H1 (cell line): ENCODE results near the gene ARAP2.

Experiments used
- ATF2 ChIP-seq: IDR thresholded peaks from 2 replicates; pipeline ENCODE4 v1.6.1; 2012; ENCODE audit warnings: low read length, inconsistent platforms
- CTCF ChIP-seq, 3 experiments: IDR thresholded peaks; 1 replicate in 2 of 3; 2 replicates in 1 of 3; pipeline versions ENCODE4 v1.5.1 to v1.6.1; 2011; ENCODE audit warnings: low read length in 3 of 3, mild to moderate bottlenecking in 3 of 3, inconsistent platforms in 2 of 3, low read depth in 1 of 3, moderate library complexity in 1 of 3; ENCODE audit not compliant: insufficient read depth in 1 of 3; ENCODE audit errors: control extremely low read depth in 1 of 3
- RAD21 ChIP-seq, 2 experiments: IDR thresholded peaks in 1 of 2; conservative IDR thresholded peaks in 1 of 2; 2 replicates each; pipeline ENCODE4 v1.6.1; 2011; ENCODE audit warnings: low read depth in 2 of 2, low read length in 2 of 2, improper control_type of control experiment in 1 of 2, inconsistent platforms in 1 of 2, mild to moderate bottlenecking in 1 of 2, moderate library complexity in 1 of 2
- SIN3A ChIP-seq, 2 experiments: IDR thresholded peaks in 1 of 2; conservative IDR thresholded peaks in 1 of 2; 2 replicates each; pipeline ENCODE4 v1.6.1; 2011 to 2012; ENCODE audit warnings: low read length in 2 of 2, improper control_type of control experiment in 1 of 2, low read depth in 1 of 2, mild to moderate bottlenecking in 1 of 2
- SP1 ChIP-seq: IDR thresholded peaks from 2 replicates; pipeline ENCODE4 v1.6.1; 2011; ENCODE audit warnings: low read depth, low read length
- SP4 ChIP-seq: IDR thresholded peaks from 2 replicates; pipeline ENCODE4 v1.6.1; 2012; ENCODE audit warnings: low read length, inconsistent platforms
- TAF1 ChIP-seq: IDR thresholded peaks from 2 replicates; pipeline ENCODE4 v1.6.1; 2011; ENCODE audit warnings: mild to moderate bottlenecking, low read depth, low read length
- TEAD4 ChIP-seq: IDR thresholded peaks from 2 replicates; pipeline ENCODE4 v1.6.1; 2012; ENCODE audit warnings: low read depth, low read length, inconsistent platforms, mixed read lengths

DNA sequence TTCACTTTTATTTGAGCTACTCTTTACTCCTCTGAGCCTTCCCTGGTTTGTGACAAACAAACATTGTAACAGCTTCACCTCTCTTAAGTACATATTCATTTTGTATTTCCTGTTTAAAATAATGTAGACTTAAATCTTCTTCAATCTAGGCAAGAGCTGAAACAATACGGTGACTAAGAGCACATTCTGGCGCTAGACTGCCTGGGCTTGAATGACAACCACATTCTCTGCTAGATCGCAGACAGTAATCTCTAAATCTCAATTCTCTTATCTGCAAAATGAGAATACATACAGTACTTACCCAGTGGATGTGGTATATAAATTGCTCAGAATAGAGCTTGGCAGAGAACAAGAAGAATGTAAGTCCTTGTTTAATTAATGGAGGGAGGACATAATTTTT is 144.8 kb downstream of the ARAP2 start:
- no peak for TF ChIP-seq CTCF (IDR thresholded peaks at IDR 0.05; ENCODE audit: control extremely low read depth in 1 of 3, insufficient read depth in 1 of 3, low read depth in 1 of 3, low read length in 3 of 3)
- TF ChIP-seq TAF1: no peak
- TF ChIP-seq SP1: no peak
- TF ChIP-seq SIN3A (conservative IDR thresholded peaks at IDR 0.05 in 1 of 2, IDR thresholded peaks at IDR 0.05 in 1 of 2; ENCODE audit: low read depth in 1 of 2, low read length in 2 of 2): no peak
- TF ChIP-seq TEAD4: no peak
- TF ChIP-seq ATF2: no peak
- TF ChIP-seq SP4: no peak
- no peak for TF ChIP-seq RAD21 (IDR thresholded peaks at IDR 0.05 in 1 of 2, conservative IDR thresholded peaks at IDR 0.05 in 1 of 2; ENCODE audit: low read depth in 2 of 2, low read length in 2 of 2)
